Gastrocnemius medialis (tissue), 4 donors: ENCODE measurements around the gene SLC16A14. TPM values are rescaled to one million over a fixed set of nuclear protein-coding genes. Genes with fewer than 3 reads are reported as not detected.

Experiments used
- ATAC-seq, 2 donors: fragments of 150-250 bp; one replicate each; pipeline ENCODE4 v1.9.1; 2016
- DNase-seq, 2 donors: peaks; one replicate each; pipeline ENCODE4 v3.0.0-alpha.2; 2019
- H3K27ac ChIP-seq, 4 donors: fragments of 200-600 bp; sonication (generic); 1 replicate in 1 of 4; 2 replicates in 3 of 4; pipeline ENCODE4 v1.5.1; 2016 to 2018; ENCODE audit warnings: mild to moderate bottlenecking in 2 of 4, moderate library complexity in 1 of 4
- H3K27me3 ChIP-seq, 3 donors: fragments of 200-600 bp; sonication (generic) in 2 of 3; 1 replicate in 1 of 3; 2 replicates in 2 of 3; pipeline versions ENCODE4 v1.5.1 to v1.6.0; 2016 to 2019; ENCODE audit warnings: mild to moderate bottlenecking in 1 of 3, moderate library complexity in 1 of 3
- H3K36me3 ChIP-seq, 2 donors: fragments of 200-600 bp; sonication (generic) in 1 of 2; one replicate each; pipeline ENCODE4 v1.5.1; 2017 to 2018
- H3K4me1 ChIP-seq, 2 donors: fragments of 200-600 bp; sonication (generic) in 1 of 2; one replicate each; pipeline ENCODE4 v1.5.1; 2016 to 2017; ENCODE audit warnings: mild to moderate bottlenecking in 2 of 2
- H3K4me3 ChIP-seq, 4 donors: fragments of 200-600 bp; sonication (generic) in 3 of 4; 1 replicate in 1 of 4; 2 replicates in 3 of 4; pipeline ENCODE4 v1.5.1; 2016 to 2019; ENCODE audit warnings: mild to moderate bottlenecking in 2 of 4
- H3K9me3 ChIP-seq, 3 donors: fragments of 200-600 bp; sonication (generic) in 2 of 3; 1 replicate in 1 of 3; 2 replicates in 2 of 3; pipeline ENCODE4 v1.5.1; 2016 to 2019
- CTCF ChIP-seq, 5 experiments: fragments of 450-650 bp in 3 of 5; fragments of 200-600 bp in 2 of 5; sonication (generic) in 2 of 5; IDR thresholded peaks in 4 of 5; conservative IDR thresholded peaks in 1 of 5; 1 replicate in 4 of 5; 2 replicates in 1 of 5; pipeline ENCODE4 v1.5.1; 2016 to 2019; ENCODE audit warnings: antibody characterized with exemption in 5 of 5, mild to moderate bottlenecking in 3 of 5, moderate library complexity in 3 of 5
- POLR2A ChIP-seq, 2 donors: fragments of 450-650 bp; IDR thresholded peaks; one replicate each; pipeline ENCODE4 v1.6.1; 2017; ENCODE audit warnings: antibody characterized with exemption in 2 of 2, mild to moderate bottlenecking in 2 of 2, moderate library complexity in 2 of 2
- in situ Hi-C, 4 donors: fragments of 200-750 bp; cut with MboI; loops; one replicate each; pipeline versions ENCODE4 v1.15.0 to v1.8.0; 2017; ENCODE audit warnings: low sequenced_read_pairs in 4 of 4
- intact Hi-C: fragments of 100-400 bp; cut with DNase I; formaldehyde crosslinking; loops from one replicate; pipeline ENCODE4 v1.15.1; 2023; ENCODE audit warnings: low total_unique reads
- total RNA-seq, 4 donors: library from RNA; depleted of rRNA; stranded (reverse); fragments of >200 nt; gene quantifications; one replicate each; pipeline versions ENCODE4 v1.1.0 to v1.2.3, GENCODE V29; 2016

The SLC16A14 gene
- total RNA-seq, 4 donors from 2014 or later: 0.44 to 0.66 (median 0.58) TPM

GRCh38 chr2:230000118-230000841 is 68.4 kb downstream of the SLC16A14 start:
- Histone ChIP-seq H3K9me3 (no peaks in the 10 kb centered on the region), H3K36me3 (no peaks in the 10 kb centered on the region), H3K4me3 (no peak overlapping the region), H3K4me1 (no peaks in the 10 kb centered on the region), H3K27me3 (no peaks in the 10 kb centered on the region), H3K27ac (no peak overlapping the region)
- TF ChIP-seq CTCF (IDR thresholded peaks at IDR 0.05 in 4 of 5, conservative IDR thresholded peaks at IDR 0.05 in 1 of 5) (no peak), POLR2A (IDR thresholded peaks at IDR 0.05) (no peak)
- ATAC-seq (no peak), DNase-seq (no peak)
- in situ Hi-C loops: loop anchor here in 3 of 4 donors (10.0 to 25.0 kb wide), 3 partner anchors 605 to 615 kb away; no protein-coding TSS in a partner anchor
- intact Hi-C loops: no loop called here

- TF ChIP-seq POLR2A (IDR thresholded peaks at IDR 0.05) (no peak), CTCF (IDR thresholded peaks at IDR 0.05 in 4 of 5, conservative IDR thresholded peaks at IDR 0.05 in 1 of 5) (no peak)
- ATAC-seq (no peak), DNase-seq (no peak)
- no peaks in the 10 kb centered on the region for H3K4me1 ChIP-seq
- no peak overlapping the region for H3K27ac ChIP-seq
- no peak overlapping the region for H3K4me3 ChIP-seq
- H3K27me3 ChIP-seq: no peaks in the 10 kb centered on the region
- no peaks in the 10 kb centered on the region for H3K9me3 ChIP-seq
- intact Hi-C loops: no loop called here
- H3K36me3 ChIP-seq: no peaks in the 10 kb centered on the region
- in situ Hi-C loops: no loop called here
Observed at GRCh38 chr2:229997565-229997964, 71.2 kb downstream of the SLC16A14 start.

GRCh38 chr2:229996320-229996719 is 72.4 kb downstream of the SLC16A14 start:
- no peaks in the 10 kb centered on the region for H3K27me3 ChIP-seq
- intact Hi-C loops: no loop called here
- H3K27ac ChIP-seq: no peak overlapping the region
- no peak for DNase-seq
- H3K4me1 ChIP-seq: no peaks in the 10 kb centered on the region
- TF ChIP-seq POLR2A (IDR thresholded peaks at IDR 0.05): no peak
- TF ChIP-seq CTCF (IDR thresholded peaks at IDR 0.05 in 4 of 5, conservative IDR thresholded peaks at IDR 0.05 in 1 of 5): no peak
- no peaks in the 10 kb centered on the region for H3K9me3 ChIP-seq
- in situ Hi-C loops: no loop called here
- ATAC-seq: no peak
- no peak overlapping the region for H3K4me3 ChIP-seq
- H3K36me3 ChIP-seq: no peaks in the 10 kb centered on the region

- Histone ChIP-seq H3K4me3 (no peak overlapping the region), H3K4me1 (no peaks in the 10 kb centered on the region), H3K27ac (no peak overlapping the region), H3K27me3 (no peaks in the 10 kb centered on the region), H3K9me3 (no peaks in the 10 kb centered on the region), H3K36me3 (no peaks in the 10 kb centered on the region)
- TF ChIP-seq CTCF (IDR thresholded peaks at IDR 0.05 in 4 of 5, conservative IDR thresholded peaks at IDR 0.05 in 1 of 5): no peak
- no peak for TF ChIP-seq POLR2A (IDR thresholded peaks at IDR 0.05)
- in situ Hi-C loops (no loop called here), intact Hi-C loops (no loop called here)
- ATAC-seq (no peak), DNase-seq (no peak)
Observed at GRCh38 chr2:229993236-229993635, 75.5 kb downstream of the SLC16A14 start.

Other genes with a start within 250 kb of the SLC16A14 start
- gene TRIP12, start 146.9 kb downstream of the SLC16A14 start, total RNA-seq: 100 to 1,000 TPM; 122 to 152 (median 141) TPM
- gene FBXO36, start 146.4 kb downstream of the SLC16A14 start, total RNA-seq: 1 to 10 TPM in 2 of 4 donors, under 1 TPM in 2; 0.64 to 2.2 (median 0.98) TPM
- gene SP110, start 151.1 kb upstream of the SLC16A14 start, total RNA-seq: 1 to 10 TPM; 3.0 to 7.0 (median 6.5) TPM
- gene SP140, start 156.8 kb upstream of the SLC16A14 start, total RNA-seq: under 1 TPM in 1 of 4 donors, not detected in 3; 0.46 TPM